HG02678 (cell line): Measurements from ENCODE around the gene GRID1.
"Not testable (repeated sequence)": the region's sequence is repeated elsewhere in the genome, so short reads cannot be mapped to it uniquely, and the experiment has no call there.

Experiments used
- ATAC-seq: cut with Tn5 transposase; IDR thresholded peaks from one replicate; pipeline ENCODE4 v1.9.1; 2021; ENCODE audit warnings: mild to moderate bottlenecking, moderate library complexity; ENCODE audit not compliant: unreplicated experiment

Gene GRID1

GRCh38 chr10:85699066-85699465 is 667.5 kb downstream of the GRID1 start:
- ATAC-seq: not testable (repeated sequence)

- ATAC-seq: no peak
These were observed 669.7 kb downstream of the GRID1 start for GRCh38 chr10:85696893-85697292.

DNA sequence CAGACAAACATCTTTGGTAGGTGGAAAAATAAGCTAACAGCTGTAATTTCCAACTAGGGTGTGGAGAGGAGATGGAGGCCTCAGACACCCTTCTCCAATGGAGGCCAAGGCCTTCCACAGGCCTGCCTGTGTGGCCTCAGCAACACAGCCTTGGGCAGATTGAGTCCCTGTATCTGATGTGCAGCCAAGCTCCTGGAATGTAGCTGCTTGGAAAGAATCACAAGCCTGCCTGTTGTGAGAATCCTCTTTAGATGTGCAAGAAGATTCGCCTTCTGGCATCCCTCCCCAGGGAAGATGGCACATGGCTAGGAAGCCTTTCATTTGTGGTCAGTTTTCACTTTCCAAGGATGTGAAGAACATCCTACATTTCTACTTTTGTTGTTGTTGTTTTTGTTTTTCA is 684.0 kb downstream of the GRID1 start:
- no peak for ATAC-seq

DNA sequence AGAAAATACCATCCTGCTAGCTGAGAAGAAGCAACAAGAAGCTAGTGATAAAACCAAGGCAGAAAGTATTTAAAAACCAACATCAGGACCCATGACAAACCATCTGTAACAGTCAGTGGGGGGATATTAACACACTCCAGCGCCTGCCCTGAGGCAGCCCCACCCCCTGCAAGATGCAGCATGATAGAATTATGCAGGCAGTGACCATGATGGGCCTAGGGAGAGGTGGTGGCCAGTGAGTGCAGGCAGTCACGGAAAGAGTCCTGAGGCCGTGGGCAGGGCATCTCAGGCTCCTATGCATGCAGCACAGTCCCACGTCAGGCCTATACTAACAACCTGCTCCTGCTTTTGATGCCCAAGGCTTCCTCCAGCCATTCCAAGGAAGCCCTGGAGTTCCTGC is 686.9 kb downstream of the GRID1 start:
- ATAC-seq: no peak

- ATAC-seq: no peak
These were observed 687.5 kb downstream of the GRID1 start for GRCh38 chr10:85679061-85679460.

GRCh38 chr10:85674851-85675250 is 691.7 kb downstream of the GRID1 start:
- no peak for ATAC-seq

- no peak for ATAC-seq
These were observed 693.3 kb downstream of the GRID1 start for GRCh38 chr10:85673270-85673669.

- no peak for ATAC-seq
These were observed 695.1 kb downstream of the GRID1 start for GRCh38 chr10:85671530-85671929.

DNA sequence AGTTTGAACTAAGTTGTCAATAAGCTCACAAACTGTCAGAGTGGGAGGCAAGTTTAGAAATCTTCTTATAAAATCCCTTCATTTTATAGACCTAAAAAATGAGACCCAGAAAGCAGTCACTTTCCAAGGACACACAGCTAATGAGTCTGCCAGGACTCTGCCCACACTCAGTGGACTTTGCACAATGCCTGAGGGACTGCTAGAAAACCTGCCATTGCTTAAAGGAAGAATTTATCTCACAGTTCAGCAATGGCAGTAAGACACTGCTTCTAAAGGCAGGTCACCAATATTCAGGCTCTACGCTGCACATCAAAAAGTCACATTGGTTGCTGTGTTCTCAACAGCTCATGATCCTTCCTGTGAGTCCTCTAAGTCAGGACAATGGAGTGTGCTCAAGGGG is 698.1 kb downstream of the GRID1 start:
- ATAC-seq: no peak

- no peak for ATAC-seq
These were observed 698.9 kb downstream of the GRID1 start for GRCh38 chr10:85667638-85668233.

DNA sequence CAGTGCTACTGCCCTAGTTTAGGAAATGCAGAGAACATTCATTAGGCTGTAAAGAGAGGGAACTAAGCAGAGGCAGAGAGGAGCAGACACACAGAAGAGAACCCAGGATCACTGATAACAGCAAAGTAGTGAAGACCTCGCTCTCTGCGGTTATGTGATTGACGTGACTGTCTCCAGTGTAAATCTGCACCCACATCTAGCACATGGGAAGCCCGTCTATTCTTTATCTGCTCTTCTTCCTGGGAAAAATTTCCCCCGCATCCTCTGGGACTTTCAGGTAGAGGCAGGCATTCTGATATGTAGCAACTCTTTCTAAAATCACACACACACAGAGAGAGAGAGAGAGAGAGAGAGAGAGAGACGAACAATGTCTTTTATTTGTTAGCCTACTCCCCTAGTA is 699.6 kb downstream of the GRID1 start:
- no peak for ATAC-seq

DNA sequence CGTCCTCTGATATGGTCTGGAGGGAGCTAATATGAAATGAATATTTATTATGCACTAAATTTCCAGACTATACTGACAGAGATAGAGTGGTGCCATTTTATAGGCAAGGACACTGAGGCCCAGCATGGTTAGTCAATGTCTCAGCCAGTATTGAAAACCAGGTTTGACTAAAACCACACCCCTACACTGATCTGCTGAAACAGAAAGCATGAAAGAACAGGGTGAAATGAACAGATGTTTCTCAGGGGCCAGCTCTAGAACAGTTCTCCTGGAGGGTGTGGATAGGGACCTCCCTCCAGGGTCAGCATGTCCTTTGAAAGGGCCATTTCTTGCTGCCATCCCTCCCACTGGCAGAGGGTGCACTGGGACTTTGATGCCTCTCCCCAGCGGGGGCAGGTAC is 700.5 kb downstream of the GRID1 start:
- ATAC-seq: no peak

DNA sequence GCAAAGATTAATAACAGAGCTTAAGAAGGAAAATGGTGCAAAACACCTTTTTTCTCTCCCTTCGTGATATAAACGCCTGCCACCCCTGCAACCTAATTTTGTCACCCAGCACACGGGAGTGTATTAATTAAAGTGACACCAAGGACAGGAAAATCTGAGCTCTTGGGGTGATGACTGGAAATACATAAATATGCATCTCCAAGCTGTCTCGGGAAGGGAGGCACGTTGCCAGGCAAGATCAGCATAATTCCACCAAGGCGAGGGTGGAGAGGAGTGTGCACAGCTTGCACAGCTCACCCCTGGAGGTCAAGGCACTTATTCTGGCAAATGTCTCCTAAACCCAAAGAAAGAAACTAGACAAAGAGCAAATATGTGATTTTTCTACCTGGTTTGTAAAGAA is 700.9 kb downstream of the GRID1 start:
- ATAC-seq: no peak

DNA sequence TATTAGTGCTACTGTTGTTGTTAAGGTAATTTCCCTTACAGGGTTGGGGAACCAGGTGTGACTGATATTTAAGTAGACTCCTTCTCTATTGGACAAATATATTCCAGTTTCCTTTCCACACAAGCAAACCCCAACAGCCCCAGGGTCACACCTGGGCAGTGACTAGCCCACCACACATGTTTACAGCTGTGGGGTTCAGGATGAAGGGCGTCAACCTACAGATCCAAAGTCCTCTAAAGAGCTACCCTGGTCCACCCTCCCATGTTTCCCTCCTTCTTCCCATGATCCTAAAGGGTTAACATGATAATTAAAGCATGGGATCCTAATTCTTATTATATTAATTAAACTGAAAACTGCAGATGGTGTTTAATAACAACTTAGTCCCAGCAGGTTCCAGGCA is 701.5 kb downstream of the GRID1 start:
- no peak for ATAC-seq

GRCh38 chr10:85661123-85661522 is 705.5 kb downstream of the GRID1 start:
- no peak for ATAC-seq

GRCh38 chr10:85659331-85659730 is 707.3 kb downstream of the GRID1 start:
- no peak for ATAC-seq

GRCh38 chr10:85658518-85658917 is 708.1 kb downstream of the GRID1 start:
- ATAC-seq: no peak

DNA sequence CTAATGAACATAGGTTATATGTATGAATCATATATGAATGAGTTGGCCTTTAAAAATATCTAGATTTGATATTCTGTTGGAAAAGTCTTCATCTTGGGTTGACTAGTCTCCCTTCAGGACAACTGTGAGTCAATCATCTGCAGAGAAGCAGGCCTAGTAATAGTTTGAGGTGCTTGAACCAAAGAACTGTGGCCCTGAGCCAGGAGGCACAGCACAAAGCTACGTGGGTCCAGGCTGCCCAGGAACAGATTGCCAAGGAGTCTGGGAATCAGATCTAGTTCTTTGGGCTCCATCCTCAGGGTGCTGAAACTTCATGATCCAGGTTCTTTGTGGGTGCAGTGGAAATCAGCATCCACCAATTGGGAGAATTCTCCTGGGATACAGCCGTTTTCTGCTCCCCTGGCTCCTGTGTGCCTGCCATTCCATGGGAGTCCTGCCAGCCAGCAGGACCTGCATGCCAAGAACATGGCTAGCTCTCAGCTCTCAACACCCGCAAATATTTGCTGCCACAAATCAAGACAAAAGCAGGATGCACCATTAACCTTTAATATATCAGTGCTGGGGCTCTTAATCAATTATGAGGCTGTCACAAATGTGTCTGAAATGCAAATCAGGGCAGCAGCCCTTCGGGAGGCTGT is 709.0 kb downstream of the GRID1 start:
- ATAC-seq: no peak

- no peak for ATAC-seq
These were observed 711.2 kb downstream of the GRID1 start for GRCh38 chr10:85655411-85655810.

- no peak for ATAC-seq
These were observed 715.1 kb downstream of the GRID1 start for GRCh38 chr10:85651497-85651882.

DNA sequence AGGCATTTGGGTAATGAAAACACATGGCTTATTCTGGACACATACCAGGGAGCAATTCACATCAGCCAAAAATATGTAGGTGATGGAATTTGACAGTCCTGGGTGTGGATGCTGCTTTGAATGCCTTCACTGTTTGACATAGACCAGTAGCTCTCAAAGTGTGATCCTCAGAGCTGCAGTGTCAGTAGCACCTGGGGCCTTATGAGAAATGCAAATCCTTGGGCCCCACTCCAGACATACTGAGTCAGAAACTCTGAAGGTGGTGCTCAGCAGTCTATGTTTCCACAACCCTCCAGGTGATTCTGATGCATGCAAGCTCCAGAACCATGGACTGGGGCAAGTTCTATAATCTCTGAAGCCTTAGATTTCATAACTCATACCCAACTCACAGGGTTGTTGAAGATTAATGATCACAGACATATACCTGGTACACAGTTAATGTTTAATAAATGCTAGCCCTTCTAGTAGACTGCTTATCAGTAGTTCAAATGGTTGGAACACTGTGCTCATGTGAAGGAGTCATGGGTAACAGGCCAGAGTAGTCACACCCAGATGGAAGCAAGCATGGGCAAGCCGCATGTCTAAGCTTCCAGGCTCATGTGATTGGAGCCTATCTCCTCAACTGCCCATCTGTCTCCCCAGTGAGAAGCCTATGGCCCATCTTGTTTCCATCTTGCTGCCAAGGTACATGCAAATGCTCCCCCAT is 715.7 kb downstream of the GRID1 start:
- ATAC-seq: no peak

GRCh38 chr10:85649461-85649860 is 717.1 kb downstream of the GRID1 start:
- no peak for ATAC-seq
